Measurements from ENCODE around the gene PDSS2. TPM values are rescaled to one million over a fixed set of nuclear protein-coding genes. Genes with fewer than 3 reads are reported as not detected.

PDSS2 gene
- total and polyA plus RNA-seq, 7 donors: 9.4 to 18.5 (median 11.1) TPM

DNA sequence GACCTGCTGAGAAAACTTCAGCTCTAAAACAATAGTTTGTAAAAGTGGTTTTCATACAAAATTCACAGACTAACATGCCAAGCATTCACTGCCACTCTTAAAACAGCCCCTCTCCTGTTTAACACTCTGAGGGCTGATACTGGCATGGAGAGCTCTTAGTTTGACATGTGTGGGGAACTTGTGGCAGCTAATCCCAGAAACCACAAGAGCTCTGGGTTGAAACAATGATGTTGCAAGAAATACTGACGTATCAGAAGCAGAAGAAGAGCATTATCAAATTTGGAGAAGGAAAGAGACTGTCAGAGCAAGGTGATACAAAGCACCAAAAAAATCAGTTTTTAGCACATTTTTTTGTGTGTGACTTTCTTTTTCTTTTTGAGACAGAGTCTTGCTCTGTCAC, 349.2 kb downstream of the PDSS2 start:
- WGBS, 2 donors: 71 to 88% methylated on average over 1 of the region's 1 CpG
- H3K27ac ChIP-seq: no peak overlapping the region
- no peak for TF ChIP-seq POLR2A (IDR thresholded peaks at IDR 0.05)
- TF ChIP-seq, protein P1, sequence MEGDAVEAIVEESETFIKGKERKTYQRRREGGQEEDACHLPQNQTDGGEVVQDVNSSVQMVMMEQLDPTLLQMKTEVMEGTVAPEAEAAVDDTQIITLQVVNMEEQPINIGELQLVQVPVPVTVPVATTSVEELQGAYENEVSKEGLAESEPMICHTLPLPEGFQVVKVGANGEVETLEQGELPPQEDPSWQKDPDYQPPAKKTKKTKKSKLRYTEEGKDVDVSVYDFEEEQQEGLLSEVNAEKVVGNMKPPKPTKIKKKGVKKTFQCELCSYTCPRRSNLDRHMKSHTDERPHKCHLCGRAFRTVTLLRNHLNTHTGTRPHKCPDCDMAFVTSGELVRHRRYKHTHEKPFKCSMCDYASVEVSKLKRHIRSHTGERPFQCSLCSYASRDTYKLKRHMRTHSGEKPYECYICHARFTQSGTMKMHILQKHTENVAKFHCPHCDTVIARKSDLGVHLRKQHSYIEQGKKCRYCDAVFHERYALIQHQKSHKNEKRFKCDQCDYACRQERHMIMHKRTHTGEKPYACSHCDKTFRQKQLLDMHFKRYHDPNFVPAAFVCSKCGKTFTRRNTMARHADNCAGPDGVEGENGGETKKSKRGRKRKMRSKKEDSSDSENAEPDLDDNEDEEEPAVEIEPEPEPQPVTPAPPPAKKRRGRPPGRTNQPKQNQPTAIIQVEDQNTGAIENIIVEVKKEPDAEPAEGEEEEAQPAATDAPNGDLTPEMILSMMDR (IDR thresholded peaks at IDR 0.05): no peak
- TF ChIP-seq POLR2AphosphoS5 (IDR thresholded peaks at IDR 0.05): no peak
- TF ChIP-seq EP300 (IDR thresholded peaks at IDR 0.05): no peak
- H3K27me3 ChIP-seq: no peaks in the 10 kb centered on the region
- no peak overlapping the region for H3K4me3 ChIP-seq
- peaks cover 0 to 7% (median 6%) of the 10 kb centered on the region in 4 donors for H3K4me1 ChIP-seq
- no peaks in the 10 kb centered on the region for H3K36me3 ChIP-seq
- intact Hi-C loops (cut with DNase I): loop anchor here (10.0 kb wide), 2 partner anchors 775 to 1985 kb away; partner anchors contain the start of genes CEP57L1 and SESN1
- no peak for DNase-seq
- H3K9me3 ChIP-seq: no peaks in the 10 kb centered on the region

DNA sequence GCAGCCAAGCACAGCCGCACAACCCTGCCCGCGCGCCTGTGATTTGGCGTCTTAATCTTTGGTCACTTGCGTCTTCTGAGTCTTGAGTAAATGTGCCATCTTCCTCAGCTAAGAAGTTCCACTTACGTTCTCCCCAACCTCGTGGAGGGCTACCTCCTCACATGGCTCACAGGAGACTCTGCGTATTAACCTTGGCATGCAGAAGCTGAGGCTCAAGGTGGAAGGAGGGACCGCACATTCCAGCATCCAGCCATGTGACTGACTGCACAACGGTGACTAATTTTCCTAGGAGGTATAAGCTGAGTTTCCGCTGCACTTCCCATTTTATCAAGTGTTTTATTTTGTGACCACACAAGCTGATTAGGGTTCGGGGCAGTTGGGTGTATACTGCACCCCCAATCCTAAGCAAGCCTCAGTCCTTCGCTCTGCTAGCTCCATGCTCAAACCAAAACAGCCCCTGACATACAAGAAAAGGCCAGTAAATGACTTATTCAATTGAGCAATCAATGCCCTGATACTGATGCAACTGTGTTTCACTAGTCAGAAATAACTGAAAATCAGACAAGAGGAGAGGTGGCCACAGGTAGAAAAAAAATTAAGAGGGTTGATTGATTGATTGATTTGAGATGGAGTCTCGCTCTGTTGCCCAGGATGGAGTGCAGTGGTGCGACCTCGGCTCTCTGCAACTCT, 351.0 kb downstream of the PDSS2 start:
- no peaks in the 10 kb centered on the region for H3K4me1 ChIP-seq
- no peak overlapping the region for H3K27ac ChIP-seq
- H3K36me3 ChIP-seq: no peaks in the 10 kb centered on the region
- no peaks in the 10 kb centered on the region for H3K27me3 ChIP-seq
- intact Hi-C loops (cut with DNase I): no loop called here
- WGBS, 2 donors: 90 to 94% methylated on average over 17 of the region's 17 CpGs
- peak; percentile 29 for DNase-seq
- H3K4me3 ChIP-seq: no peak overlapping the region
- no peaks in the 10 kb centered on the region for H3K9me3 ChIP-seq
- TF ChIP-seq EP300 (IDR thresholded peaks at IDR 0.05) (no peak), POLR2AphosphoS5 (IDR thresholded peaks at IDR 0.05) (no peak), POLR2A (IDR thresholded peaks at IDR 0.05) (no peak)
- TF ChIP-seq, protein P1 (IDR thresholded peaks at IDR 0.05): no peak

DNA sequence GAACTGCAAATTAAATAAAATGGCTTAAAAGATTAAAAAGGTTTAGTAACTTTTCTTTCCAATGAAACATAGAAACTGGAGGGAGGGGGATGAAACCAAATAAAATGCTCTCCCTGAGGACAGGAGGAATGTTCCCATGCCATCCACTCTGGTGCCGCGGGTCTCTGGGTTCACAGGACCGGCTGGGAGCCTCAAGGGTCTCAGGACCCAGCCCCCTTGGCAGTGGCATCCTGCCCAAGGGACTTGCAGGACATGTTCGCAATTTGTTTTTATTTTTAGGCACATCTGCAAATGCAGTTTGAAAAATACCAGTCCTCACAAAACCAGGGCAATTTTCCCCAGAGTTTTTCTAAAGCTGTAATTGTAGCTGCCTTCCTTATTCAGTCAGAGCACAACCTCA, 351.6 kb downstream of the PDSS2 start:
- TF ChIP-seq EP300 (IDR thresholded peaks at IDR 0.05): no peak
- TF ChIP-seq, protein P1 (IDR thresholded peaks at IDR 0.05): no peak
- TF ChIP-seq POLR2A (IDR thresholded peaks at IDR 0.05): no peak
- TF ChIP-seq POLR2AphosphoS5 (IDR thresholded peaks at IDR 0.05): no peak
- intact Hi-C loops (cut with DNase I): no loop called here

DNA sequence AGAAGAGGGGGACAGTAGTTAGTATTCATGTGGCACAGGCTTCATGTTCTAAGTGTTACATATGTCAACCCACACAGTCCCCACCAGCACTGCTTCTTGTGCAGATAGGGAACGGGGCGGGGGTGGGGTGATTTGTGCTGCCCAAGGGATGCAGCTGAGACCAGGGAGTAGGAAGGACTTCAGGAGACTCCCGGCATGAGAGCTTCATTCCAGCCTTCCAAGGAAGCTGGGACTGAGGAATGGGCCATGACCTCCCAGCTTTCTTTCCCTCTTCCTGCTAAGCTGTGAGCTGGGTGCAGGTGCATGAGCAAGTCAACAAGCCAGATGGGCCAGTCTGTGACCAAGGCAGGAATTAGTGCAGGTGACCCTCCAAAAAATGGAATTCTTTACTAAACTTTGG, 353.2 kb downstream of the PDSS2 start:
- DNase-seq: no peak
- no peaks in the 10 kb centered on the region for H3K4me1 ChIP-seq
- no peak overlapping the region for H3K27ac ChIP-seq
- H3K9me3 ChIP-seq: no peaks in the 10 kb centered on the region
- H3K4me3 ChIP-seq: no peak overlapping the region
- intact Hi-C loops (cut with DNase I): no loop called here
- 90 to 94% methylated on average over 3 of the region's 3 CpGs for WGBS, 2 donors
- no peaks in the 10 kb centered on the region for H3K36me3 ChIP-seq
- TF ChIP-seq, protein P1 (IDR thresholded peaks at IDR 0.05): no peak
- TF ChIP-seq EP300 (IDR thresholded peaks at IDR 0.05) (no peak), POLR2A (IDR thresholded peaks at IDR 0.05) (no peak), POLR2AphosphoS5 (IDR thresholded peaks at IDR 0.05) (no peak)
- no peaks in the 10 kb centered on the region for H3K27me3 ChIP-seq

More for the DNA sequence above, 351.6 kb downstream of the PDSS2 start:
- WGBS, 2 donors: 90 to 98% methylated on average over 4 of the region's 4 CpGs
- Histone ChIP-seq H3K4me3 (no peak overlapping the region), H3K9me3 (no peaks in the 10 kb centered on the region), H3K4me1 (no peaks in the 10 kb centered on the region), H3K27ac (no peak overlapping the region), H3K27me3 (no peaks in the 10 kb centered on the region), H3K36me3 (no peaks in the 10 kb centered on the region)
- DNase-seq: peak; percentile 50
